Smooth muscle cell (in vitro differentiated cells): ENCODE results near the gene RAB33A. TPM values are rescaled to one million over a fixed set of nuclear protein-coding genes. Genes with fewer than 3 reads are reported as not detected.

ENCODE experiments used
- DNase-seq: peaks from one replicate; lab custom pipeline; 2025; ENCODE audit not compliant: unreplicated experiment; lab: John Stamatoyannopoulos, UW
- H2AFZ ChIP-seq: fragments of 200-600 bp; sonication (generic); 2 replicates; pipeline ENCODE4 v1.6.0; 2016; ENCODE audit warnings: antibody characterized with exemption, low read depth, mild to moderate bottlenecking
- H3F3A ChIP-seq: fragments of 200-600 bp; sonication (generic); 2 replicates; pipeline ENCODE4 v1.6.0; 2017; ENCODE audit warnings: antibody characterized with exemption, low read depth
- H3K27ac ChIP-seq: fragments of 200-600 bp; sonication (generic); 2 replicates; pipeline ENCODE4 v1.5.1; 2016; ENCODE audit warnings: low read depth, mild to moderate bottlenecking
- H3K27me3 ChIP-seq: fragments of 200-600 bp; sonication (generic); 2 replicates; pipeline ENCODE4 v1.6.1; 2016; ENCODE audit warnings: low read depth, mild to moderate bottlenecking
- H3K36me3 ChIP-seq: fragments of 200-600 bp; sonication (generic); 2 replicates; pipeline ENCODE4 v1.5.1; 2016; ENCODE audit warnings: low read depth
- H3K4me1 ChIP-seq: fragments of 200-600 bp; sonication (generic); 2 replicates; pipeline ENCODE4 v1.5.1; 2016; ENCODE audit warnings: low read depth
- H3K4me2 ChIP-seq: fragments of 200-600 bp; sonication (generic); 2 replicates; pipeline ENCODE4 v1.6.0; 2016; ENCODE audit warnings: mild to moderate bottlenecking
- H3K4me3 ChIP-seq: fragments of 200-600 bp; sonication (generic); 2 replicates; pipeline ENCODE4 v1.5.1; 2016; ENCODE audit warnings: mild to moderate bottlenecking
- H3K79me2 ChIP-seq: fragments of 200-600 bp; sonication (generic); 2 replicates; pipeline ENCODE4 v1.6.0; 2016; ENCODE audit warnings: low read depth, mild to moderate bottlenecking
- H3K9ac ChIP-seq: fragments of 200-600 bp; sonication (generic); 2 replicates; pipeline ENCODE4 v1.6.0; 2016; ENCODE audit warnings: low read depth
- H3K9me3 ChIP-seq: fragments of 200-600 bp; sonication (generic); replicated peaks from 2 replicates; pipeline ENCODE4 v1.5.1; 2016; ENCODE audit warnings: low read depth
- H4K20me1 ChIP-seq: fragments of 200-600 bp; sonication (generic); 2 replicates; pipeline ENCODE4 v1.6.0; 2016; ENCODE audit warnings: low read depth
- CTCF ChIP-seq: fragments of 200-600 bp; sonication (generic); IDR thresholded peaks from 2 replicates; pipeline ENCODE4 v1.5.1; 2017; ENCODE audit warnings: borderline replicate concordance, mild to moderate bottlenecking, antibody characterized with exemption; ENCODE audit not compliant: insufficient read depth, poor library complexity, severe bottlenecking
- WGBS: methylation state at CpG from one replicate; pipeline ENCODE4 v1.1.7; 2016; ENCODE audit warnings: low lambda C conversion rate; 5-methylcytosine and 5-hydroxymethylcytosine counted together
- polyA plus RNA-seq: library from polyadenylated mRNA; unstranded; fragments of >200 nt; fragmentation: Nextera tagmentation; extraction: Ambion mirVana; gene quantifications from 2 replicates; pipeline ENCODE4 v1.2.1, GENCODE V29; 2016
- total RNA-seq: library from RNA; depleted of rRNA; stranded (reverse); fragments of >200 nt; gene quantifications from 2 replicates; pipeline ENCODE4 v1.2.3, GENCODE V29; 2014

Gene RAB33A
- total and polyA plus RNA-seq, 2 experiments from 2014 or later, result 0.58 to 2.6 TPM

- Histone ChIP-seq H3K4me3 (no peak overlapping the region), H3K4me1 (no peaks in the 10 kb centered on the region), H4K20me1 (no peaks in the 10 kb centered on the region), H3K27me3 (no peaks in the 10 kb centered on the region), H3K27ac (no peak overlapping the region), H3F3A (no peaks in the 10 kb centered on the region), H3K4me2 (no peak overlapping the region), H3K79me2 (no peaks in the 10 kb centered on the region), H3K9ac (no peak overlapping the region), H3K9me3 (no peaks in the 10 kb centered on the region), H3K36me3 (no peaks in the 10 kb centered on the region), H2AFZ (no peak overlapping the region)
- 71% methylated on average over 3 of the region's 3 CpGs for WGBS
- TF ChIP-seq CTCF, result no peak
- no peak for DNase-seq
These were observed 27.3 kb upstream of the RAB33A start for GRCh38 chrX:130144509-130144908.

GRCh38 chrX:130145123-130145522, 26.6 kb upstream of the RAB33A start:
- TF ChIP-seq CTCF, result no peak
- Histone ChIP-seq H3K27me3 (no peaks in the 10 kb centered on the region), H3K9me3 (no peaks in the 10 kb centered on the region), H3K4me1 (no peaks in the 10 kb centered on the region), H2AFZ (no peak overlapping the region), H3K27ac (no peak overlapping the region), H4K20me1 (no peaks in the 10 kb centered on the region), H3K36me3 (no peaks in the 10 kb centered on the region), H3K9ac (no peak overlapping the region), H3K4me2 (no peak overlapping the region), H3K79me2 (no peaks in the 10 kb centered on the region), H3F3A (no peaks in the 10 kb centered on the region), H3K4me3 (no peak overlapping the region)
- DNase-seq, result no peak
- 94% methylated on average over 4 of the region's 4 CpGs for WGBS

- Histone ChIP-seq H3K36me3 (no peaks in the 10 kb centered on the region), H3K9me3 (no peaks in the 10 kb centered on the region), H3K4me3 (no peak overlapping the region), H3K79me2 (no peaks in the 10 kb centered on the region), H3F3A (no peaks in the 10 kb centered on the region), H2AFZ (no peak overlapping the region), H3K4me1 (no peaks in the 10 kb centered on the region), H3K4me2 (no peak overlapping the region), H3K27me3 (no peaks in the 10 kb centered on the region), H3K27ac (no peak overlapping the region), H3K9ac (no peak overlapping the region), H4K20me1 (no peaks in the 10 kb centered on the region)
- TF ChIP-seq CTCF, result no peak
- WGBS, result 72% methylated on average over 5 of the region's 5 CpGs
- no peak for DNase-seq
These were observed 24.1 kb upstream of the RAB33A start for GRCh38 chrX:130147631-130148030.

GRCh38 chrX:130155564-130155963, 16.2 kb upstream of the RAB33A start:
- H3F3A ChIP-seq, result no peaks in the 10 kb centered on the region
- no peaks in the 10 kb centered on the region for H3K4me1 ChIP-seq
- no peaks in the 10 kb centered on the region for H3K9me3 ChIP-seq
- H3K27ac ChIP-seq, result no peak overlapping the region
- peaks cover 6% of the 10 kb centered on the region for H3K79me2 ChIP-seq
- H4K20me1 ChIP-seq, result peaks cover 6% of the 10 kb centered on the region
- H2AFZ ChIP-seq, result no peak overlapping the region
- no peaks in the 10 kb centered on the region for H3K27me3 ChIP-seq
- DNase-seq, result no peak
- no peaks in the 10 kb centered on the region for H3K36me3 ChIP-seq
- no peak for TF ChIP-seq CTCF
- H3K9ac ChIP-seq, result no peak overlapping the region
- no peak overlapping the region for H3K4me3 ChIP-seq
- WGBS, result 78% methylated on average over 2 of the region's 2 CpGs
- no peak overlapping the region for H3K4me2 ChIP-seq
